HPDE6-E6E7 (cell line): Measurements from ENCODE around the gene ZBTB7A.

Experiments used
- DNase-seq: peaks from one replicate; pipeline ENCODE4 v3.0.0; 2011; ENCODE audit warnings: missing footprints; ENCODE audit errors: extremely low spot score

Gene ZBTB7A

GRCh38 chr19:4036576-4037300 lies 30.0 kb downstream of the ZBTB7A start:
- no peak for DNase-seq

- DNase-seq, result no peak
These were observed 31.1 kb downstream of the ZBTB7A start for GRCh38 chr19:4035582-4035981.

- no peak for DNase-seq
These were observed 31.6 kb downstream of the ZBTB7A start for GRCh38 chr19:4035018-4035566.

GRCh38 chr19:4034048-4035017 lies 32.4 kb downstream of the ZBTB7A start:
- DNase-seq, result no peak

GRCh38 chr19:4033028-4033956 lies 33.4 kb downstream of the ZBTB7A start:
- DNase-seq, result no peak

- no peak for DNase-seq
These were observed 34.3 kb downstream of the ZBTB7A start for GRCh38 chr19:4032436-4032835.

GRCh38 chr19:4031420-4031819 lies 35.3 kb downstream of the ZBTB7A start:
- no peak for DNase-seq

- no peak for DNase-seq
These were observed 35.7 kb downstream of the ZBTB7A start for GRCh38 chr19:4030981-4031380.

GRCh38 chr19:4030552-4030951 lies 36.1 kb downstream of the ZBTB7A start:
- no peak for DNase-seq

- DNase-seq, result no peak
These were observed 37.5 kb downstream of the ZBTB7A start for GRCh38 chr19:4029247-4029614.

GRCh38 chr19:4028334-4029246 lies 38.1 kb downstream of the ZBTB7A start:
- DNase-seq, result no peak

- no peak for DNase-seq
These were observed 39.6 kb downstream of the ZBTB7A start for GRCh38 chr19:4027146-4027545.

- no peak for DNase-seq
These were observed 41.4 kb downstream of the ZBTB7A start for GRCh38 chr19:4025317-4025716.

GRCh38 chr19:4023600-4024398 lies 42.9 kb downstream of the ZBTB7A start:
- DNase-seq, result no peak

GRCh38 chr19:4019578-4019977 lies 47.1 kb downstream of the ZBTB7A start:
- no peak for DNase-seq

GRCh38 chr19:4018775-4019504 lies 47.8 kb downstream of the ZBTB7A start:
- DNase-seq, result no peak

- no peak for DNase-seq
These were observed 48.5 kb downstream of the ZBTB7A start for GRCh38 chr19:4018140-4018613.

- DNase-seq, result no peak
These were observed 49.6 kb downstream of the ZBTB7A start for GRCh38 chr19:4016903-4017638.
